H7 (cell line): Measurements from ENCODE around the gene PLEKHG5. TPM values are rescaled to one million over a fixed set of nuclear protein-coding genes. Genes with fewer than 3 reads are reported as not detected.

Experiments used
- DNase-seq: peaks from one replicate; pipeline ENCODE4 v3.0.0; 2012
- H3K27me3 ChIP-seq: 2 replicates; pipeline ENCODE4 v1.6.0; 2011; ENCODE audit warnings: mild to moderate bottlenecking, low read length; ENCODE audit not compliant: control insufficient read depth, insufficient read depth
- H3K36me3 ChIP-seq: replicated peaks from 2 replicates; pipeline ENCODE4 v1.5.1; 2011; ENCODE audit warnings: low read length; ENCODE audit not compliant: control insufficient read depth, insufficient read depth
- H3K4me3 ChIP-seq: 2 replicates; pipeline ENCODE4 v1.5.1; 2011; ENCODE audit warnings: low read depth, mild to moderate bottlenecking, control low read depth, low read length, moderate library complexity; ENCODE audit not compliant: insufficient read depth
- total RNA-seq: library from RNA; depleted of rRNA; stranded (reverse); fragments of >200 nt; shearing (Covaris generic); gene quantifications from 2 replicates; pipeline ENCODE4 v1.2.3, GENCODE V29; 2014

Gene PLEKHG5
- total RNA-seq, 1 experiment from 2014 or later: 17.2 TPM

GRCh38 chr1:6505367-6506209, 14.1 kb upstream of the PLEKHG5 start:
- H3K27me3 ChIP-seq: no peaks in the 10 kb centered on the region
- no peak overlapping the region for H3K4me3 ChIP-seq
- DNase-seq: peak; percentile 67
- no peaks in the 10 kb centered on the region for H3K36me3 ChIP-seq

- no peak overlapping the region for H3K4me3 ChIP-seq
- H3K27me3 ChIP-seq: no peaks in the 10 kb centered on the region
- H3K36me3 ChIP-seq: no peaks in the 10 kb centered on the region
- peak; percentile 55 for DNase-seq
Measured at GRCh38 chr1:6504887-6505286, 13.4 kb upstream of the PLEKHG5 start.

- Histone ChIP-seq H3K36me3 (no peaks in the 10 kb centered on the region), H3K27me3 (peaks cover 1% of the 10 kb centered on the region; the same call in 1 of the 2 replicates), H3K4me3 (no peak overlapping the region)
- DNase-seq: peak; percentile 64
Measured at GRCh38 chr1:6503884-6504602, 12.6 kb upstream of the PLEKHG5 start.

GRCh38 chr1:6502000-6502891, 10.8 kb upstream of the PLEKHG5 start:
- DNase-seq: peak; percentile 60
- H3K4me3 ChIP-seq: no peak overlapping the region
- peaks cover 16% of the 10 kb centered on the region for H3K27me3 ChIP-seq
- no peaks in the 10 kb centered on the region for H3K36me3 ChIP-seq

- Histone ChIP-seq H3K36me3 (no peaks in the 10 kb centered on the region), H3K4me3 (no peak overlapping the region), H3K27me3 (peaks cover 23% of the 10 kb centered on the region)
- peak; percentile 39 for DNase-seq
Measured at GRCh38 chr1:6501279-6501813, 9.9 kb upstream of the PLEKHG5 start.

- Histone ChIP-seq H3K36me3 (no peaks in the 10 kb centered on the region), H3K4me3 (no peak overlapping the region), H3K27me3 (peaks cover 29% of the 10 kb centered on the region)
- DNase-seq: peak; percentile 58
Measured at GRCh38 chr1:6500544-6501278, 9.2 kb upstream of the PLEKHG5 start.

GRCh38 chr1:6499296-6499695, 7.8 kb upstream of the PLEKHG5 start:
- H3K27me3 ChIP-seq: peaks cover 30% of the 10 kb centered on the region
- DNase-seq: no peak
- H3K36me3 ChIP-seq: no peaks in the 10 kb centered on the region
- H3K4me3 ChIP-seq: no peak overlapping the region

GRCh38 chr1:6498576-6499111, 7.2 kb upstream of the PLEKHG5 start:
- no peak overlapping the region for H3K4me3 ChIP-seq
- no peak for DNase-seq
- no peaks in the 10 kb centered on the region for H3K36me3 ChIP-seq
- H3K27me3 ChIP-seq: peaks cover 30% of the 10 kb centered on the region

- Histone ChIP-seq H3K36me3 (no peaks in the 10 kb centered on the region), H3K27me3 (peaks cover 30% of the 10 kb centered on the region), H3K4me3 (peak overlapping the region; percentile 60)
- no peak for DNase-seq
Measured at GRCh38 chr1:6497867-6498575, 6.6 kb upstream of the PLEKHG5 start.

GRCh38 chr1:6497215-6497866, 5.9 kb upstream of the PLEKHG5 start:
- H3K36me3 ChIP-seq: no peaks in the 10 kb centered on the region
- H3K4me3 ChIP-seq: peak overlapping the region; percentile 60
- peak; percentile 99 for DNase-seq
- peaks cover 30% of the 10 kb centered on the region for H3K27me3 ChIP-seq

GRCh38 chr1:6496890-6497214, 5.4 kb upstream of the PLEKHG5 start:
- H3K36me3 ChIP-seq: no peaks in the 10 kb centered on the region
- H3K27me3 ChIP-seq: peaks cover 30% of the 10 kb centered on the region
- no peak for DNase-seq
- peak overlapping the region; percentile 60 for H3K4me3 ChIP-seq

- H3K36me3 ChIP-seq: no peaks in the 10 kb centered on the region
- peaks cover 30% of the 10 kb centered on the region for H3K27me3 ChIP-seq
- peak; percentile 82 for DNase-seq
- H3K4me3 ChIP-seq: peak overlapping the region; percentile 60
Measured at GRCh38 chr1:6496365-6496721, 4.9 kb upstream of the PLEKHG5 start.
